Testis (tissue), 2 donors: ENCODE data around the gene AKR1B1.

Experiments
- CTCF ChIP-seq, 3 experiments: fragments of 450-650 bp in 2 of 3; fragments of 200-600 bp in 1 of 3; sonication (generic) in 1 of 3; IDR thresholded peaks; one replicate each; pipeline ENCODE4 v1.5.1; 2016 to 2019; ENCODE audit warnings: antibody characterized with exemption in 3 of 3, mild to moderate bottlenecking in 2 of 3, moderate library complexity in 1 of 3
- POLR2A ChIP-seq: fragments of 450-650 bp; IDR thresholded peaks from one replicate; pipeline ENCODE4 v1.6.1; 2017; ENCODE audit warnings: antibody characterized with exemption, mild to moderate bottlenecking, moderate library complexity

DNA sequence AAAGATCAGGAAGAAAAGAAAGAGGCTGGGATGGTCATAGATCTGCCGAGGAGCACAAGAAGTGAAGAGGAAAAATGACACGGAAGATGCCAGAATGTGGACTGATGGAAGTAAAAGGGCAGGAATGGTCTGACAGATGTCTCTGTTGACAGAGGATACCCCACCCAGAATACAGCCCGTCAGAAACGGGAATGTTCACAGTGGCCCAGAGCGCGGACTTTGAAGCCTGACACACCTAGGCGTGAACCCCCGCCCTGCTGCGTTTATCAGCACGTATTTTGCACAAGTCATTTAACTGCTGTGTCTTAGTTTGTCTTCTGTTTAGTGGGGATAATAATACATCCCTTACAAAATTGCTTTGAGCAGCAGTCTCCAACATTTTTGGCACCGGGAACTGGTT lies 27.1 kb downstream of the AKR1B1 start:
- TF ChIP-seq CTCF (IDR thresholded peaks at IDR 0.05) (no peak), POLR2A (no peak)
